SK-N-SH (cell line): Measurements from ENCODE around the gene CAPN5. TPM values are rescaled to one million over a fixed set of nuclear protein-coding genes. Genes with fewer than 3 reads are reported as not detected.

Experiments used
- CTCF ChIA-PET: fragments of 300-600, 350-600 bp; formaldehyde crosslinking; extraction: SDS; loops from one replicate; lab custom pipeline; 2021; lab: Yijun Ruan, JAX
- POLR2A ChIA-PET: fragments of 350-600 bp; sonication (Branson Sonifier 250); formaldehyde crosslinking; extraction: SDS; loops from one replicate; lab custom pipeline; 2020; ENCODE audit warnings: antibody characterized with exemption, inconsistent platforms; lab: Yijun Ruan, JAX
- DNase-seq: peaks from one replicate; pipeline ENCODE4 v3.0.0; 2012
- H2AFZ ChIP-seq: fragments of 200-600 bp; sonication (generic); 2 replicates; pipeline ENCODE4 v1.8.1; 2016; ENCODE audit warnings: antibody characterized with exemption, mild to moderate bottlenecking, low read depth
- H3F3A ChIP-seq: fragments of 200-600 bp; sonication (generic); replicated peaks from 2 replicates; pipeline ENCODE3; 2016; ENCODE audit warnings: antibody characterized with exemption, mild to moderate bottlenecking; ENCODE audit not compliant: insufficient read depth
- H3K27ac ChIP-seq, 2 experiments: fragments of 200-500 bp in 1 of 2; fragments of 200-600 bp in 1 of 2; sonication (Bioruptor generic) in 1 of 2; sonication (generic), shearing (Covaris generic) in 1 of 2; 2 replicates each; pipeline versions ENCODE4 v1.5.1 to v1.6.1; 2014 to 2016; ENCODE audit warnings: low read depth in 2 of 2, inconsistent platforms in 1 of 2, low read length in 1 of 2, mild to moderate bottlenecking in 1 of 2, mixed read lengths in 1 of 2
- H3K27me3 ChIP-seq: fragments of 200-600 bp; sonication (generic), shearing (Covaris generic); 2 replicates; pipeline ENCODE4 v1.6.1; 2016; ENCODE audit warnings: mixed run types; ENCODE audit not compliant: insufficient read depth
- H3K36me3 ChIP-seq, 2 experiments: fragments of 200-500 bp in 1 of 2; fragments of 200-600 bp in 1 of 2; sonication (Bioruptor generic) in 1 of 2; sonication (generic) in 1 of 2; replicated peaks in 1 of 2; 2 replicates each; pipeline versions ENCODE3 to v1.5.1; 2014 to 2016; ENCODE audit warnings: low read length in 1 of 2, mild to moderate bottlenecking in 1 of 2; ENCODE audit not compliant: insufficient read depth in 2 of 2, control insufficient read depth in 1 of 2
- H3K4me1 ChIP-seq, 2 experiments: fragments of 200-500 bp in 1 of 2; fragments of 200-600 bp in 1 of 2; sonication (Bioruptor generic) in 1 of 2; sonication (generic), shearing (Covaris generic) in 1 of 2; 2 replicates each; pipeline versions ENCODE4 v1.5.1 to v1.6.1; 2014 to 2016; ENCODE audit warnings: low read depth in 1 of 2, low read length in 1 of 2, mixed run types in 1 of 2; ENCODE audit not compliant: insufficient read depth in 2 of 2, control insufficient read depth in 1 of 2
- H3K4me2 ChIP-seq: fragments of 200-600 bp; sonication (generic), shearing (Covaris generic); 2 replicates; pipeline ENCODE4 v1.6.1; 2017; ENCODE audit warnings: mixed run types
- H3K4me3 ChIP-seq, 2 experiments: fragments of 200-500 bp in 1 of 2; fragments of 200-600 bp in 1 of 2; sonication (Bioruptor generic) in 1 of 2; sonication (generic), shearing (Covaris generic) in 1 of 2; 2 replicates each; pipeline versions ENCODE4 v1.5.1 to v1.8.1; 2014 to 2016; ENCODE audit warnings: low read depth in 2 of 2, inconsistent platforms in 1 of 2, low read length in 1 of 2, mild to moderate bottlenecking in 1 of 2, mixed read lengths in 1 of 2, moderate library complexity in 1 of 2
- H3K79me2 ChIP-seq: fragments of 200-600 bp; sonication (generic); 2 replicates; pipeline ENCODE4 v1.8.1; 2017; ENCODE audit warnings: mild to moderate bottlenecking; ENCODE audit not compliant: insufficient read depth
- H3K9ac ChIP-seq: fragments of 200-600 bp; sonication (generic); 2 replicates; pipeline ENCODE4 v1.6.1; 2017; ENCODE audit warnings: mixed run types
- H3K9me2 ChIP-seq: fragments of 200-600 bp; sonication (generic); 2 replicates; pipeline ENCODE4 v1.6.1; 2017; ENCODE audit warnings: mixed run types
- H3K9me3 ChIP-seq: fragments of 200-600 bp; sonication (generic); 2 replicates; pipeline ENCODE4 v1.6.1; 2017; ENCODE audit warnings: mixed run types, mild to moderate bottlenecking, moderate library complexity
- H4K20me1 ChIP-seq: fragments of 200-600 bp; sonication (generic); 2 replicates; pipeline ENCODE4 v1.6.1; 2017; ENCODE audit warnings: mild to moderate bottlenecking, mixed run types; ENCODE audit not compliant: insufficient read depth
- EP300 ChIP-seq, 2 experiments: IDR thresholded peaks; 2 replicates each; pipeline versions ENCODE4 v1.4.0 to v1.6.1; 2012; ENCODE audit warnings: borderline replicate concordance in 1 of 2, low read depth in 1 of 2, low read length in 1 of 2
- EZH2phosphoT487 ChIP-seq: fragments of 200-600 bp; sonication (generic); IDR thresholded peaks from 2 replicates; pipeline ENCODE4 v1.6.1; 2017; ENCODE audit warnings: low read depth, mixed run types, mild to moderate bottlenecking, antibody characterized with exemption, moderate library complexity, borderline replicate concordance
- FOSL2 ChIP-seq: IDR thresholded peaks from 2 replicates; pipeline ENCODE4 v1.4.0; 2012; ENCODE audit warnings: low read depth, mild to moderate bottlenecking, moderate library complexity, borderline replicate concordance
- FOXM1 ChIP-seq: IDR thresholded peaks from 2 replicates; pipeline ENCODE4 v1.4.0; 2012; ENCODE audit warnings: low read depth, mild to moderate bottlenecking
- GABPA ChIP-seq: IDR thresholded peaks from 2 replicates; pipeline ENCODE4 v1.4.0; 2012; ENCODE audit warnings: low read depth, mild to moderate bottlenecking
- JUND ChIP-seq: IDR thresholded peaks from 2 replicates; pipeline ENCODE4 v1.4.0; 2012
- MXI1 ChIP-seq: IDR thresholded peaks from 2 replicates; pipeline ENCODE4 v1.6.1; 2012; ENCODE audit warnings: mild to moderate bottlenecking, low read depth, low read length, improper control_type of control experiment
- NRF1 ChIP-seq: IDR thresholded peaks from 2 replicates; pipeline ENCODE4 v1.6.1; 2012; ENCODE audit warnings: low read depth, mild to moderate bottlenecking, low read length
- POLR2AphosphoS5 ChIP-seq: IDR thresholded peaks from 2 replicates; pipeline ENCODE4 v1.6.1; 2012; ENCODE audit warnings: low read depth, low read length
- RAD21 ChIP-seq: IDR thresholded peaks from 2 replicates; pipeline ENCODE4 v1.6.1; 2012; ENCODE audit warnings: mild to moderate bottlenecking, low read length
- RXRA ChIP-seq: IDR thresholded peaks from 2 replicates; pipeline ENCODE4 v1.4.0; 2012; ENCODE audit warnings: low read depth, mild to moderate bottlenecking, borderline replicate concordance
- SIN3A ChIP-seq: IDR thresholded peaks from 2 replicates; pipeline ENCODE4 v1.6.1; 2012; ENCODE audit warnings: low read depth, mild to moderate bottlenecking, low read length, moderate library complexity, borderline replicate concordance
- SMC3 ChIP-seq: IDR thresholded peaks from 2 replicates; pipeline ENCODE4 v1.6.1; 2012; ENCODE audit warnings: low read depth, low read length, improper control_type of control experiment
- TEAD4 ChIP-seq: IDR thresholded peaks from 2 replicates; pipeline ENCODE4 v1.4.0; 2012; ENCODE audit warnings: mild to moderate bottlenecking, borderline replicate concordance; ENCODE audit not compliant: insufficient read depth
- YY1 ChIP-seq: IDR thresholded peaks from 2 replicates; pipeline ENCODE4 v1.4.0; 2012; ENCODE audit warnings: low read depth, mild to moderate bottlenecking
- WGBS: methylation state at CpG from one replicate; pipeline ENCODE4 v1.1.6; 2017; ENCODE audit warnings: low lambda C conversion rate; 5-methylcytosine and 5-hydroxymethylcytosine counted together
- polyA plus RNA-seq, 3 experiments: library from polyadenylated mRNA; depleted of rRNA; stranded (reverse); fragments of >200 nt; gene quantifications; 2 replicates each; pipeline ENCODE4 v1.2.3, GENCODE V29; 2012
- TF ChIP-seq, protein P1 (sequence below): IDR thresholded peaks from 2 replicates; pipeline ENCODE4 v1.4.0; 2012; ENCODE audit warnings: low read depth, borderline replicate concordance
- TF ChIP-seq, protein P2 (sequence below): IDR thresholded peaks from 2 replicates; pipeline ENCODE4 v1.4.0; 2012; ENCODE audit warnings: low read depth
- TF ChIP-seq, protein P3 (sequence below): fragments of 200-600 bp; sonication (generic); IDR thresholded peaks from 2 replicates; pipeline ENCODE4 v1.6.1; 2017; ENCODE audit warnings: antibody characterized with exemption, mild to moderate bottlenecking, moderate library complexity

CAPN5 gene
- polyA plus RNA-seq, 1 of the 3 experiments (the other 2 are of a cell fraction): 33.1 TPM

DNA sequence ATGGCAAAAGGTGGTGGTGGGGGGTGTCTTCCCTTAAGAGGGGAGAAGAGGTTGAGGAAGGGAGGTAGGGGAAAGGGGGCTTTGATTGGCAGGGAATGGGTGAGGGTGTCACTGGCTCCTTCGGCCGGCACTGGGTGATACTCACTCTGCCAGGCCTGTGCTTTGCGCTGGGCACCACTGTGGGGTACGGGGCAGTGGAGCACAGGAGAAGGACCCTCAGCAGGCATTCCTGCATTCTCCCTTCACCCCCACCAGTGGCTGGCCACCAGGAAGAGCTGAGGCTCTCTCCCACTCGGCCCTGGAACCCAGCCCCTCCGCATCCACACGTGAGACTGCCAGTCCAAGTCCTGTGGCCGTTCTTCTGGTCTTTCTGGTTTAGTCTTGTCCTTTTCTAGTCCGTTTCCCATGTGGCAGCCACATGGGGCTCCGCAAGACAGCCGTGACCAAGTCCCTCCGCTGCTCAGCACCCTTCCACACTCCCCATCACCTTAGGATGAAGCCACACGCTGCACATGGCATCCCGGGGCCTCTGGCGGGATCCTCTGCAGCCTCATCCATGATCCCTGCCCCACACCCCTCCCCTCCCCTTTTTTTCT lies 8.0 kb downstream of the CAPN5 start:
- H3K27me3 ChIP-seq: no peaks in the 10 kb centered on the region
- H3K9ac ChIP-seq: peak overlapping the region; percentile 60
- peaks cover 38 to 53% of the 10 kb centered on the region in 2 experiments; a peak in 3 of 4 replicates for H3K4me1 ChIP-seq
- CTCF ChIA-PET: interaction anchor here (1.4 to 4.1 kb wide), 4 partner anchors 16 to 474 kb away, joined by 3 to 66 read pairs (median 16); no protein-coding TSS in a partner anchor
- TF ChIP-seq YY1: no peak
- TF ChIP-seq FOXM1: no peak
- no peak for TF ChIP-seq JUND
- TF ChIP-seq FOSL2: no peak
- no peak for TF ChIP-seq RAD21
- no peak for TF ChIP-seq EP300 (IDR thresholded peaks at IDR 0.05; ENCODE audit: borderline replicate concordance in 1 of 2, low read depth in 1 of 2, low read length in 1 of 2)
- TF ChIP-seq NRF1: no peak
- TF ChIP-seq, protein P1, sequence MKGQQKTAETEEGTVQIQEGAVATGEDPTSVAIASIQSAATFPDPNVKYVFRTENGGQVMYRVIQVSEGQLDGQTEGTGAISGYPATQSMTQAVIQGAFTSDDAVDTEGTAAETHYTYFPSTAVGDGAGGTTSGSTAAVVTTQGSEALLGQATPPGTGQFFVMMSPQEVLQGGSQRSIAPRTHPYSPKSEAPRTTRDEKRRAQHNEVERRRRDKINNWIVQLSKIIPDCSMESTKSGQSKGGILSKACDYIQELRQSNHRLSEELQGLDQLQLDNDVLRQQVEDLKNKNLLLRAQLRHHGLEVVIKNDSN: no peak
- no peak for TF ChIP-seq SIN3A
- TF ChIP-seq, protein P2, sequence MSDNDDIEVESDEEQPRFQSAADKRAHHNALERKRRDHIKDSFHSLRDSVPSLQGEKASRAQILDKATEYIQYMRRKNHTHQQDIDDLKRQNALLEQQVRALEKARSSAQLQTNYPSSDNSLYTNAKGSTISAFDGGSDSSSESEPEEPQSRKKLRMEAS: no peak
- no peak for TF ChIP-seq RXRA
- TF ChIP-seq, protein P3, sequence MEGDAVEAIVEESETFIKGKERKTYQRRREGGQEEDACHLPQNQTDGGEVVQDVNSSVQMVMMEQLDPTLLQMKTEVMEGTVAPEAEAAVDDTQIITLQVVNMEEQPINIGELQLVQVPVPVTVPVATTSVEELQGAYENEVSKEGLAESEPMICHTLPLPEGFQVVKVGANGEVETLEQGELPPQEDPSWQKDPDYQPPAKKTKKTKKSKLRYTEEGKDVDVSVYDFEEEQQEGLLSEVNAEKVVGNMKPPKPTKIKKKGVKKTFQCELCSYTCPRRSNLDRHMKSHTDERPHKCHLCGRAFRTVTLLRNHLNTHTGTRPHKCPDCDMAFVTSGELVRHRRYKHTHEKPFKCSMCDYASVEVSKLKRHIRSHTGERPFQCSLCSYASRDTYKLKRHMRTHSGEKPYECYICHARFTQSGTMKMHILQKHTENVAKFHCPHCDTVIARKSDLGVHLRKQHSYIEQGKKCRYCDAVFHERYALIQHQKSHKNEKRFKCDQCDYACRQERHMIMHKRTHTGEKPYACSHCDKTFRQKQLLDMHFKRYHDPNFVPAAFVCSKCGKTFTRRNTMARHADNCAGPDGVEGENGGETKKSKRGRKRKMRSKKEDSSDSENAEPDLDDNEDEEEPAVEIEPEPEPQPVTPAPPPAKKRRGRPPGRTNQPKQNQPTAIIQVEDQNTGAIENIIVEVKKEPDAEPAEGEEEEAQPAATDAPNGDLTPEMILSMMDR: no peak
- TF ChIP-seq TEAD4: no peak
- TF ChIP-seq SMC3: no peak
- no peak for TF ChIP-seq POLR2AphosphoS5
- no peak for TF ChIP-seq EZH2phosphoT487
- no peak for TF ChIP-seq MXI1
- no peak for TF ChIP-seq GABPA
- DNase-seq: no peak
- H3K4me3 ChIP-seq: no peak overlapping the region
- peaks cover 0 to 16% of the 10 kb centered on the region in 2 experiments for H3K36me3 ChIP-seq
- H3K9me3 ChIP-seq: no peaks in the 10 kb centered on the region
- H3K9me2 ChIP-seq: no peaks in the 10 kb centered on the region
- WGBS: 83% methylated on average over 12 of the region's 15 CpGs
- H3K27ac ChIP-seq: peak overlapping the region; percentile 94 to 97
- peak overlapping the region; percentile 95 for H3K4me2 ChIP-seq
- H2AFZ ChIP-seq: 0 out of 2 replicates have a peak overlapping the region, but pooled peaks have one; percentile 40
- H4K20me1 ChIP-seq: no peaks in the 10 kb centered on the region
- H3K79me2 ChIP-seq: peaks cover 79% of the 10 kb centered on the region
- POLR2A ChIA-PET: interaction anchor here (0.8 kb wide), 1 partner anchor 292 kb away, joined by 3 read pairs; no protein-coding TSS in a partner anchor
- peaks cover 42% of the 10 kb centered on the region for H3F3A ChIP-seq
